ENCODE data around the gene ATAD1.

- TF ChIP-seq CTCF (conservative IDR thresholded peaks at IDR 0.05; ENCODE audit: low read depth, low read length) = no peak
- TF ChIP-seq EZH2 (IDR thresholded peaks at IDR 0.05; ENCODE audit: borderline replicate concordance, low read depth, low read length, poor library complexity, severe bottlenecking) = no peak
Observed at GRCh38 chr10:87752566-87752965, 65.5 kb downstream of the ATAD1 start.
